Right lobe of liver (tissue), 6 donors: ENCODE data around the gene MCL1. TPM values are rescaled to one million over a fixed set of nuclear protein-coding genes. Genes with fewer than 3 reads are reported as not detected.
"Not testable (repeated sequence)": the region's sequence is repeated elsewhere in the genome, so short reads cannot be mapped to it uniquely, and the experiment has no call there.

Experiments used
- ATAC-seq, 4 donors: fragments of 200-7000 bp; cut with Tn5 transposase; one replicate each; pipeline ENCODE4 v1.9.1; 2020; ENCODE audit warnings: mild to moderate bottlenecking in 4 of 4, moderate library complexity in 4 of 4
- DNase-seq, 3 donors: peaks; one replicate each; pipeline ENCODE4 v3.0.0-alpha.2; 2020
- H3K27ac ChIP-seq, 3 donors: fragments of 200-600 bp; one replicate each; pipeline ENCODE4 v1.8.0; 2022
- H3K27me3 ChIP-seq, 2 donors: fragments of 200-600 bp; one replicate each; pipeline ENCODE4 v1.8.0; 2022
- H3K36me3 ChIP-seq, 4 donors: fragments of 200-600 bp; sonication (generic) in 1 of 4; one replicate each; pipeline versions ENCODE4 v1.5.1 to v1.8.0; 2017 to 2022; ENCODE audit warnings: control low read depth in 1 of 4
- H3K4me1 ChIP-seq, 4 donors: fragments of 200-600 bp; sonication (generic) in 1 of 4; one replicate each; pipeline versions ENCODE4 v1.5.1 to v1.8.0; 2017 to 2022; ENCODE audit warnings: control low read depth in 1 of 4
- H3K4me3 ChIP-seq, 3 donors: fragments of 200-600 bp; one replicate each; pipeline ENCODE4 v1.8.0; 2022
- H3K9me3 ChIP-seq, 4 donors: fragments of 200-600 bp; sonication (generic) in 1 of 4; one replicate each; pipeline versions ENCODE4 v1.5.1 to v1.8.0; 2017 to 2022; ENCODE audit warnings: control low read depth in 1 of 4
- CTCF ChIP-seq, 4 donors: fragments of 200-600 bp in 3 of 4; fragments of 450-650 bp in 1 of 4; IDR thresholded peaks; one replicate each; pipeline versions ENCODE4 v1.5.1 to v1.8.0; 2016 to 2022; ENCODE audit warnings: antibody characterized with exemption in 4 of 4, mild to moderate bottlenecking in 2 of 4
- POLR2A ChIP-seq: fragments of 450-650 bp; IDR thresholded peaks from one replicate; pipeline ENCODE4 v1.6.1; 2017; ENCODE audit warnings: antibody characterized with exemption, mild to moderate bottlenecking
- WGBS: methylation state at CpG from one replicate; pipeline ENCODE4 v1.1.6; 2018; ENCODE audit warnings: low coverage, low lambda C conversion rate; ENCODE audit not compliant: insufficient coverage; ENCODE audit errors: missing lambda C conversion rate; 5-methylcytosine and 5-hydroxymethylcytosine counted together
- intact Hi-C, 2 donors: fragments of 100-400 bp; cut with DNase I; formaldehyde crosslinking; loops; one replicate each; pipeline versions ENCODE4 v1.11.2 to v1.14.1; 2022
- total RNA-seq, 6 experiments: library from RNA; depleted of rRNA in 2 of 6; stranded (reverse); fragments of >200 nt in 2 of 6; fragmentation: NEBNext Ultra II Directional in 3 of 6; extraction: Animal tissue kit (Norgen Biotek cat#: 25700) in 3 of 6; gene quantifications; one replicate each; pipeline versions ENCODE4 v1.1.0 to v1.2.4, GENCODE V29; 2016 to 2023
- donor health status: DM: no; HTN: yes; CAD: no.
- donor health status: DM: no; HTN: no; CAD: no.
- donor health status: DM: no; HTN: no; CAD: no.
- donor health status: DM: no; HTN: yes; CAD: no.
- donor health status: DM: no; HTN: yes; CAD: no.

Gene MCL1
- total RNA-seq, 6 experiments from 2014 or later = 83.6 to 266 (median 158) TPM

DNA sequence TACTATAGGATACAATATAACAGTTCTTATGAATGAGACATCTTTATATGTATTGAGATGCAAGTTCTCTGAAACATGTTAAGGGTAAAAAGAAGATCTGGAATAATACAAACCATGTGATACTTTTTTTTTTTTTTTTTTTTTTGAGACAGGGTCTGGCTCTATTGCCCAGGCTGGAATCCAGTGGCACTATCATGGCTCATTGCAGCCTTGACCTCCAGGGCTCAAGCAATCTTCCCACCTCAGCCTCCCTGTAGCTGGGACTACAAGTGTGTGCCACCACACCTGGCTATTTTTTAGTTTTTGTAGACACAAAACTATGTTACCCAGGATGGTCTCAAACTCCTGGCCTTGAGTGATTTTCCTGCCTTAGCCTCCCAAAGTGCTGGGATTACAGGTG is 22.1 kb upstream of the MCL1 start:
- ATAC-seq = no peak
- intact Hi-C loops = no loop called here
- no peaks in the 10 kb centered on the region for H3K9me3 ChIP-seq
- H3K4me1 ChIP-seq = peaks cover 0 to 18% (median 6%) of the 10 kb centered on the region in 4 donors
- peak overlapping the region in 1 of 3 donors; percentile 54 for H3K27ac ChIP-seq
- H3K4me3 ChIP-seq = no peak overlapping the region
- no peak for DNase-seq
- no peaks in the 10 kb centered on the region for H3K36me3 ChIP-seq
- H3K27me3 ChIP-seq = no peaks in the 10 kb centered on the region
- TF ChIP-seq POLR2A (no peak), CTCF (IDR thresholded peaks at IDR 0.05) (no peak)

DNA sequence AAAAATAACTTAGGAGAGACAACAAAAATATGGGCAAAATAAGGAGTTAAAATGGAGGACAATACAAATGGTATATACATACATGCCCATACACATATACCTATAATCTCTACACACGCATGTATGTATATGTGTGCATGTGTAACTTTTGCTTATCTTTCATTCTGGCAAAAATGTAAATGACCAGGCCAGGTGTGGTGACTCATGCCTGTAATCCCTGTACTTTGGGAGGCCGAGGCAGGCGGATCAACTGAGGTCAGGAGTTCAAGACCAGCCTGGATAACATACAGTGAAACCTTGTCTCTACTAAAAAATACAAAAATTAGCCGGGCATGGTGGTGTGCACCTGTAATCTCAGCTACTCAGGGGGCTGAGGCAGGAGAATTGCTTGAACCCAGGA is 18.9 kb upstream of the MCL1 start:
- DNase-seq, H3K4me1 ChIP-seq, ATAC-seq, H3K27ac ChIP-seq, intact Hi-C loops, H3K4me3 ChIP-seq, H3K27me3 ChIP-seq, H3K36me3 ChIP-seq, H3K9me3 ChIP-seq: not testable (repeated sequence)
- WGBS = 83% methylated on average over 3 of the region's 4 CpGs

DNA sequence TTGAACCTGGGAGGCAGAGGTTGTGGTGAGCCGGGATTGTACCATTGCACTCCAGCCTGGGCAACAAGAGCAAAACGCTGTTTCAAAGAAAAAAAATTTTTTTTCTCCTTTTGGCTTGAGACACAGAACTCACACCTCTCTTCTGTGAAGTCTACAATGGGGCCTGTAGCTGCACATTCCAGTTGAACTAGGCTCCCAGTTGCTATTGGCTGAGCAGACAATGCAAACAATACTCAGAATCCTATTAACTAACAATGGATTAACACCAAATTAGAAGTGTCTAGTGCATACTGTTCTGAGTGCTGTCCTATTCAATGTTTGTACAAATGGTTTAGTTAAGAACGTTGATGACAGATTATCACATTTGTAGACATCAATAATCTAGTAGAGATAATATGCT is 17.6 kb upstream of the MCL1 start:
- H3K4me1 ChIP-seq = peaks cover 0 to 5% (median 0%) of the 10 kb centered on the region in 4 donors
- TF ChIP-seq CTCF (IDR thresholded peaks at IDR 0.05) (no peak), POLR2A (no peak)
- 73% methylated on average over 3 of the region's 3 CpGs for WGBS
- H3K36me3 ChIP-seq = no peaks in the 10 kb centered on the region
- H3K4me3 ChIP-seq = no peak overlapping the region
- H3K27ac ChIP-seq = no peak overlapping the region
- intact Hi-C loops = no loop called here
- DNase-seq (no peak), ATAC-seq (no peak)
- H3K27me3 ChIP-seq = no peaks in the 10 kb centered on the region
- H3K9me3 ChIP-seq = no peaks in the 10 kb centered on the region

- Histone ChIP-seq H3K4me3 (no peak overlapping the region), H3K4me1 (peaks cover 0 to 5% (median 0%) of the 10 kb centered on the region in 4 donors), H3K36me3 (no peaks in the 10 kb centered on the region), H3K27me3 (no peaks in the 10 kb centered on the region), H3K9me3 (no peaks in the 10 kb centered on the region), H3K27ac (no peak overlapping the region)
- intact Hi-C loops = no loop called here
- DNase-seq (no peak), ATAC-seq (no peak)
- TF ChIP-seq POLR2A (no peak), CTCF (IDR thresholded peaks at IDR 0.05) (no peak)
- WGBS = 86% methylated on average over 7 of the region's 7 CpGs
Observed at GRCh38 chr1:150596095-150596892, 16.9 kb upstream of the MCL1 start.

DNA sequence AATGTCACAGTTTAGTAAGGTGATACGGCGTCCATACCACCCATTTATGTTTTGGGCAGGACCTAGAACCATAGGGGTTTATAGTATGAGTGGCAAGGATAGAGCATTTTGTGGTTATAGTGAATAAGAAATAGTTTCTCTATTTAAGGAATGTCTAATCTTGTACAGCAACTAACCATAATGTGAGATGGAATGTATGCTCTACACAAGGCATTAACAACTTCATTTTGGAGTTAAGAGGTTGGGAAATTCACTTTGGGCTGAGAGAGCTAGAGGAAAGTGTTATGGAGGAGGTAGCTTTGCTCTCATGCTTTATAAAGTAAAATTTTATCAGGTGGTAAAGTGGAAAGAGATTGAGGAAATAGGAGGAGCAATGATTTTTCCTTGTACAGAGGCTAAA is 3.0 kb upstream of the MCL1 start:
- intact Hi-C loops = no loop called here
- H3K27ac ChIP-seq = no peak overlapping the region
- no peaks in the 10 kb centered on the region for H3K9me3 ChIP-seq
- H3K27me3 ChIP-seq = no peaks in the 10 kb centered on the region
- ATAC-seq (no peak), DNase-seq (no peak)
- no peak overlapping the region for H3K4me3 ChIP-seq
- H3K36me3 ChIP-seq = peaks cover 0 to 7% (median 5%) of the 10 kb centered on the region in 4 donors
- WGBS = 69% methylated on average over 2 of the region's 2 CpGs
- TF ChIP-seq POLR2A (no peak), CTCF (IDR thresholded peaks at IDR 0.05) (no peak)
- H3K4me1 ChIP-seq = peaks cover 0 to 5% (median 1%) of the 10 kb centered on the region in 4 donors

GRCh38 chr1:150581962-150582361 is 2.6 kb upstream of the MCL1 start:
- H3K4me3 ChIP-seq, H3K9me3 ChIP-seq, ATAC-seq, H3K36me3 ChIP-seq, intact Hi-C loops, H3K27ac ChIP-seq, DNase-seq, H3K27me3 ChIP-seq, H3K4me1 ChIP-seq: not testable (repeated sequence)
- 94% methylated on average over 14 of the region's 14 CpGs for WGBS

- H3K4me1 ChIP-seq, H3K4me3 ChIP-seq, H3K27me3 ChIP-seq, ATAC-seq, H3K27ac ChIP-seq, DNase-seq, H3K9me3 ChIP-seq, intact Hi-C loops: not testable (repeated sequence)
- WGBS = 94% methylated on average over 7 of the region's 7 CpGs
- peaks cover 0 to 15% (median 14%) of the 10 kb centered on the region in 4 donors for H3K36me3 ChIP-seq
Observed at GRCh38 chr1:150581437-150581836, 2.0 kb upstream of the MCL1 start.

- DNase-seq, H3K4me3 ChIP-seq, H3K4me1 ChIP-seq, H3K27ac ChIP-seq, H3K9me3 ChIP-seq, intact Hi-C loops, ATAC-seq, H3K27me3 ChIP-seq: not testable (repeated sequence)
- 82% methylated on average over 1 of the region's 3 CpGs for WGBS
- peaks cover 0 to 20% (median 17%) of the 10 kb centered on the region in 4 donors for H3K36me3 ChIP-seq
Observed at GRCh38 chr1:150580966-150581365, 1.6 kb upstream of the MCL1 start.
